CD4-positive, alpha-beta T cell treated with Interleukin-2 at 100 ng/mL for 4 hours (primary cell): Measurements from ENCODE around the gene NR0B2.
A peak's percentile ranks its signal among the peaks of the same experiment; 100 is the strongest.
"Not testable (repeated sequence)": the region's sequence is repeated elsewhere in the genome, so short reads cannot be mapped to it uniquely, and the experiment has no call there.

Experiments used
- DNase-seq: peaks from one replicate; pipeline ENCODE4 v3.0.0-alpha.2; 2020; ENCODE audit warnings: low spot score

NR0B2 gene

DNA sequence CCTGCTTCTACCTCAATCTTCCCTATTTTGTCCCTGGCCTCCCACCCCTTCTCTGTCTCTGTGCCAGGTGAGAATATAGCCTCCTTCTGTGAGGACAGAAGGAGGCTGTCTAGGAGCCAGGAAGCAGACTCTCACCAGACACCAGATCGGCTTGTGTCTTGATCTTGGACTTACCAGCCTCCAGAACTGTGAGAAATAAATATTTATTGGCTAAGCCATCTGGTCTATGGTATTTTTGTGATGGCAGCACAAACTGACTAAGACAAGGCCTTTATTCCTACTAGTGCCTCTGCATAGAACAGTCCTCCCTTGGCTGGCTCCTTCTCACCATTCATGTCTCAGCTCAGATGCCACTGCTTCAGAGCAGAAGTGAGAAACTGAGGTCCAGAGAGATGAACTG, 25.5 kb downstream of the NR0B2 start:
- no peak for DNase-seq

GRCh38 chr1:26887125-26887524, 26.6 kb downstream of the NR0B2 start:
- DNase-seq = peak; percentile 35

DNA sequence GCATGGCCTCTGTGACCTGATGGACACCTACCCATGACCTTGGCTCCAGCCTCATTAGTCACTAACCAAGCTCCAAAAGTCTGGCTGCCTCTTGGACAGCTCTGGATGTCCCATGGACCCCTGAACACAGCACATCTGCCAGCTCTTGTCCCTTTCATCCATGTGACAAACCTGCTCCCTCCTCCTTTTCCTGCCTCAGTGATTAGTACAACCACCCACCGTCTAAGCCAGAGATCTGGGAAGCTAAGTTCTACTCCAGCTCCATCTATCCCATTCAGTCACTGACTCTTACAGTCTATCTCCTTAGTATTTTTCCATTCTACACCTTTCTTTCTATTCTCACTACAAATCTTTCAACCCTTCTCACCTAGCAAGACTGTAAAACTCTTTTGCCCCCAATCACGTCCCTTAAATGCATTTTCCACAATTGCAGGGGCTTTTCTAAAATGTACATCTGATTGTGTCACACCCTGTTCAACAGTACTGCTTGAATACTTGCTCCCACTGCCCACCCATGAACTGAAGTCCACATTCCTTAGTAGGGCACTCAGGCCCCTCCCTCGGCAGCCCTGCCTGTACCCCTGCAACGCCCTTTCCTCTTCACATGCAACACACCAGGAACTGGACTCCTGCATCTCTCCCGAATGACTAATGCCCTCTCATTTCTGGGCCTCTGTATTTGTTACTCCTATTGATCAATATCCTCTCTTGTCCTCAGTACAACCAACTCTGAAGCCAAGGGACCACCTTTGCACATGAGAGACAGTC, 30.9 kb downstream of the NR0B2 start:
- DNase-seq = no peak

GRCh38 chr1:26881611-26882010, 32.2 kb downstream of the NR0B2 start:
- DNase-seq = not testable (repeated sequence)

DNA sequence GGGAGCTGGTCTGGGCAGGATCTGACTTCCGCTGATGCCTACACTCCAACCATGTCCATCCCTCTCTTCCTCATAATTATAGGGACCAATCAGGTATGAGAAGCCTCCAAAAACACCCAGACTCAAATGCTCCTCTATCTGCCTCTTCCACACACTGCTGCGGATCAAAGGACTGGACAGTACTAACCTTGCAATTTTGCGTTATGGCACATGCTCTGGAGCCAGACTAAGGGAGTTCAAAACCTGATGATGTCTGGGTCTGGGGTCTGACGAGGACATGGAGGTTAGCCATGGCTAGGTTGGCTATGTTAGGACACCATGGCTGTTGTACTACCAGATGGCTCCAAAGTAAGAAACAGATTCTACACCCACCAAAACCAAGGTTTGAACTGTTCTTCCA, 34.0 kb downstream of the NR0B2 start:
- DNase-seq = no peak

DNA sequence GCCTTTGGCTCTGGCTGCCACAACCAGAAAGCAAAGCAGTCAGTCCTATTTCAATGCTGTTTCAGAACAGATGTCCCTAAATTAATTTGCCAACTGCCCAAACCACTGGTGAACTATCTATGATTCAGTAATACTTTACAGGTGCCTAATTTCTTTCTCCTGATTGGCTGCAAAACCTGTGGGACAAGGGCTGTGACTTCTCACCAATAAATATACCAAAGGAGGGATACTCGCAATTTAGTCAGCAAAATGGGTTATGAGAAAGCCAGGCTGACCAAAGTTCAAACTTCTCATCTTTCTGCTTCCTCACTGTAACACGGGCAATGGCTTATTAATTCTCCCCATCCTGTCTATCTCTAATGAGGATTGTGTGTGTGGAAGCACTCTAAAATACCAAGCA, 36.4 kb downstream of the NR0B2 start:
- no peak for DNase-seq

DNA sequence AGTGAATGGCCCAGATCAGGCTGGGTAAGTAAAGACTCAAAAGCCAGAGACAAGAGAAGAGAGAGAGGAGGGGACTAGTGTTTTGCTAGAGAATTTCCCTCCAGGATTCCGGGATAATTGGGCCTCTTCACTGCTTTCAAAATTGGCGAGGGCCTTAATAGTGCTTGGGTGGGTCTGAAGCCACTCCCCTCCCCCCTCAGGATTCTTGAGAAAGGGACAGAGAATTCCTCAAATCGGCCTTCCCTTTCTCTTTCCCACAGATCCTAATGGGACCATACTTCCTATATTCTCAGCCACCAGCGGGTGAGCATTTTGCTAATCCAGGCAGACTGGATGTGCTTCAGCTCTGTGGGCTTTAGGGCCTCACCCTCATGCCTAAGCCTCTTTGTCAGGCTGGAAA, 38.9 kb downstream of the NR0B2 start:
- DNase-seq = no peak

DNA sequence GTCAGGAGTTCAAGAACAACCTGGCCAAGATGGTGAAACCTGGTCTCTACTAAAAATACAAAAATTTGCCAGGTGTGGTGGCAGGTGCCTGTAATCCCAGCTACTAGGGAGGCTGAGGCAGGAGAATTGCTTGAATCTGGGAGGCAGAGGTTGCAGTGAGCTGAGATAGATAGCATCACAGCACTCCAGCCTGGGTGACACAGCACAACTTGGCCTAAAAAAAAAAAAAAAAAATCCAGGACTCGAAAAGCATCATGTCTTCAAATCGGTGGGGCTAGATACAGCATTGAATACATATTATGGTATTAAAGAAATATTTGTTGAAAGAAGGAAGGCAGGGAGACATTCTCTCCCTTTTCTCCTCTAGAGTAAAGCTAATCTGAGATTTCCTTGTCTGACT, 40.7 kb downstream of the NR0B2 start:
- DNase-seq = not testable (repeated sequence)

DNA sequence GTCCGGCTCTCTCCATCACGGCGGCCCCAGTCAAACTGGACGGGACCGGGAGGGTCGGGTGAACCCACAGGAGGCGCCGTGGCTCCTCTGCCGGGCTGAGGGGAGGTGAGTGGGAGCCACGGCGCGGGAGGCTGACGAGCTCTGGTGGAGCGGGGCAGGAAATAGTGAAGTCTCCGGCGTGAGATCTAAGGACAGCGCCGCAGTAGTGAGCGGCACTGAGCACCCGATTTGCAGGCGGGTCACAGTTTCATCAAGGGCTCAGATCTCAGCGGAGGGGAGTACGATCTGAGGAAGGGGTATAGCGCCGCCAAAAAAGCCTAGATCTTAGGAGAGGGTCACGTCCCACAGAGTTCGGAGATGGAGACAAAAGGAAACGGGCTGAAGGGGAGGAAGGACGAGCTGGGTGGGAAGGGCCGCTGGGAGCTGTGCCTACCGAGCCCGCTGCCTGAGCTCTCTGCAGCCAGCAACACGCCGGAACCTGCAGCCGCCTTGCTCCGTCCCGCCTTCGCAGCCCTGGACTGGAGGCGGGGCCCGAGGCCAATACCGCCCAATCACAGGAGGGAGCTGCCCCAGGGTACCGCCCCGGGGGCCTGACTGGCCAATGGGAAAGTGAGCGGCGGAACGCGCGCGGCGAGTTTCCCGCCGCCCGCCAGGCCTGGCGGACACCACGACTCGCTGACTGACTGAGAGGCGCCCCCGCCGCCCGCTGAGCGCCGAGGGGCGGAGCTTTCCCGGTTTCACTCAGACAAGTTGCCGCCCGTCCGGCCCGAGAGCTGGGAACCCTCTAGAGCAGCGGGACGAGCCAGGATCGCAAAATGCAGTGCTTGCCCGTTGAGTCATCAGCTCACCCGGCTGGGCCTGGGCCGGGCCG, 48.9 kb downstream of the NR0B2 start:
- peak; percentile 96 for DNase-seq

GRCh38 chr1:26863685-26864077, 50.1 kb downstream of the NR0B2 start:
- DNase-seq = no peak

GRCh38 chr1:26862781-26863684, 50.7 kb downstream of the NR0B2 start, which contains the start of gene SFN:
Gene SFN (plus strand): TSS chr1:26863149. CDS start chr1:26863213, 64 bp downstream.
- DNase-seq = peak; percentile 69

- DNase-seq = no peak
Measured at GRCh38 chr1:26861889-26862378, 51.8 kb downstream of the NR0B2 start.
